Ishikawa (cell line): ENCODE results near the gene CPEB3.

Experiments
- CEBPB ChIP-seq: IDR thresholded peaks from 2 replicates; pipeline ENCODE4 v1.6.1; 2012
- EGR1 ChIP-seq: IDR thresholded peaks from 2 replicates; pipeline ENCODE4 v1.6.1; 2012
- EP300 ChIP-seq: IDR thresholded peaks from 2 replicates; pipeline ENCODE4 v1.6.1; 2012; ENCODE audit warnings: borderline replicate concordance
- FOXM1 ChIP-seq: IDR thresholded peaks from 2 replicates; pipeline ENCODE4 v1.6.1; 2012; ENCODE audit warnings: low read depth, borderline replicate concordance
- MAX ChIP-seq: IDR thresholded peaks from 2 replicates; pipeline ENCODE4 v1.6.1; 2012
- NFIC ChIP-seq: IDR thresholded peaks from 2 replicates; pipeline ENCODE4 v1.6.1; 2012
- RAD21 ChIP-seq: IDR thresholded peaks from 2 replicates; pipeline ENCODE4 v1.6.1; 2012; ENCODE audit warnings: low read depth
- REST ChIP-seq: IDR thresholded peaks from 2 replicates; pipeline ENCODE4 v1.6.1; 2012; ENCODE audit warnings: low read depth, mild to moderate bottlenecking
- TAF1 ChIP-seq: IDR thresholded peaks from 2 replicates; pipeline ENCODE4 v1.6.1; 2012; ENCODE audit warnings: low read depth, mild to moderate bottlenecking
- TEAD4 ChIP-seq: IDR thresholded peaks from 2 replicates; pipeline ENCODE4 v1.6.1; 2012
- USF1 ChIP-seq: IDR thresholded peaks from 2 replicates; pipeline ENCODE4 v1.6.1; 2012

- TF ChIP-seq NFIC (no peak), MAX (no peak), REST (no peak), FOXM1 (no peak), EP300 (no peak), EGR1 (no peak), RAD21 (no peak), TEAD4 (no peak), CEBPB (no peak), TAF1 (no peak), USF1 (no peak)
These were observed 12.2 kb upstream of the CPEB3 start for GRCh38 chr10:92303096-92303495.
